K562 (cell line): ENCODE results near the gene RNF186. TPM values are rescaled to one million over a fixed set of nuclear protein-coding genes. Genes with fewer than 3 reads are reported as not detected.

Source experiments
- NCOA1 ChIP-seq: fragments of 450-650 bp; IDR thresholded peaks from 2 replicates; pipeline ENCODE4 v1.6.1; 2016; ENCODE audit warnings: low read depth
- ZBTB43 ChIP-seq: sonication (generic); formaldehyde crosslinking; IDR thresholded peaks from 2 replicates; pipeline ENCODE4 v1.8.0; 2023; ENCODE audit warnings: mild to moderate bottlenecking, missing genetic modification reagents
- polyA plus RNA-seq, 8 experiments: library from polyadenylated mRNA; depleted of rRNA in 4 of 8; stranded (reverse) in 5 of 8; unstranded in 3 of 8; fragments of >200 nt; fragmentation: Nextera tagmentation in 2 of 8; fragmentation: Illumina TruSeq in 1 of 8; extraction: Ambion mirVana in 2 of 8; extraction: Trizol in 1 of 8; gene quantifications; 2 replicates each; pipeline versions ENCODE4 v1.2.1 to v1.2.3, GENCODE V29; 2011 to 2014; ENCODE audit warnings: inconsistent platforms in 1 of 8, missing spikeins in 1 of 8
- total RNA-seq, 7 experiments: library from RNA; depleted of rRNA in 6 of 7; stranded (reverse); fragments of >200 nt in 6 of 7; fragmentation: Illumina TruSeq in 2 of 7; extraction: Trizol in 2 of 7; gene quantifications; 2 replicates each; pipeline versions ENCODE4 v1.2.1 to v1.2.3, GENCODE V29; 2011 to 2021; ENCODE audit warnings: low replicate concordance in 1 of 7

Gene RNF186
- total and polyA plus RNA-seq, 9 of the 15 experiments (the other 6 are each of a cell fraction or from before 2014, with no cell fraction given): not detected

GRCh38 chr1:19764848-19765247 is 50.2 kb downstream of the RNF186 start (continued):
- TF ChIP-seq ZBTB43 (no peak), NCOA1 (no peak)

Other genes with a start within 250 kb of the RNF186 start
- 2.4 and 4.9 TPM in 2 replicates for gene NBL1, start 171.0 kb downstream of the RNF186 start, total RNA-seq (2014; rRNA removed)
- gene NBL1, start 171.0 kb downstream of the RNF186 start, total RNA-seq (2014; rRNA removed; fragmentation: Illumina TruSeq; extraction: Trizol): 0.80 and 0.91 TPM in 2 replicates
- gene NBL1, start 171.0 kb downstream of the RNF186 start, total RNA-seq (2015; rRNA removed; fragmentation: Illumina TruSeq; extraction: Trizol): 1.0 and 1.4 TPM in 2 replicates
- 3.4 and 3.7 TPM in 2 replicates for gene NBL1, start 171.0 kb downstream of the RNF186 start, total RNA-seq (2021)
- 3.2 and 4.1 TPM in 2 replicates for gene NBL1, start 171.0 kb downstream of the RNF186 start, polyA plus RNA-seq (2011; rRNA removed)
- 1.3 and 2.1 TPM in 2 replicates for gene NBL1, start 171.0 kb downstream of the RNF186 start, polyA plus RNA-seq (2014; fragmentation: Illumina TruSeq; extraction: Trizol)
- under 1 TPM in 1 of 2 experiments, not detected in 1; 0.10 TPM for gene NBL1, start 171.0 kb downstream of the RNF186 start, polyA plus RNA-seq (2014; fragmentation: Nextera tagmentation; extraction: Ambion mirVana)
- gene NBL1, start 171.0 kb downstream of the RNF186 start, polyA plus RNA-seq (2014; rRNA removed): 2.2 and 2.8 TPM in 2 replicates
- gene HTR6, start 150.4 kb downstream of the RNF186 start, total RNA-seq (2014; rRNA removed): not detected in 2 replicates
- not detected in 2 replicates for gene HTR6, start 150.4 kb downstream of the RNF186 start, total RNA-seq (2014; rRNA removed; fragmentation: Illumina TruSeq; extraction: Trizol)
- gene HTR6, start 150.4 kb downstream of the RNF186 start, total RNA-seq (2015; rRNA removed; fragmentation: Illumina TruSeq; extraction: Trizol): not detected in 2 replicates
- not detected in 2 replicates for gene HTR6, start 150.4 kb downstream of the RNF186 start, total RNA-seq (2021)
- not detected in 2 replicates for gene HTR6, start 150.4 kb downstream of the RNF186 start, polyA plus RNA-seq (2011; rRNA removed)
- gene HTR6, start 150.4 kb downstream of the RNF186 start, polyA plus RNA-seq (2014; fragmentation: Illumina TruSeq; extraction: Trizol): not detected in 2 replicates
- not detected for gene HTR6, start 150.4 kb downstream of the RNF186 start, polyA plus RNA-seq (2014; fragmentation: Nextera tagmentation; extraction: Ambion mirVana)
- gene HTR6, start 150.4 kb downstream of the RNF186 start, polyA plus RNA-seq (2014; rRNA removed): not detected in 2 replicates
- gene TMCO4, start 15.4 kb downstream of the RNF186 start, total RNA-seq (2014; rRNA removed): 2.1 and 3.3 TPM in 2 replicates
- gene TMCO4, start 15.4 kb downstream of the RNF186 start, total RNA-seq (2014; rRNA removed; fragmentation: Illumina TruSeq; extraction: Trizol): 0.91 and 1.4 TPM in 2 replicates
- gene TMCO4, start 15.4 kb downstream of the RNF186 start, total RNA-seq (2015; rRNA removed; fragmentation: Illumina TruSeq; extraction: Trizol): 1.6 and 2.0 TPM in 2 replicates
- 1.2 and 2.1 TPM in 2 replicates for gene TMCO4, start 15.4 kb downstream of the RNF186 start, total RNA-seq (2021)
- 0.27 and 0.57 TPM in 2 replicates for gene TMCO4, start 15.4 kb downstream of the RNF186 start, polyA plus RNA-seq (2011; rRNA removed)
- gene TMCO4, start 15.4 kb downstream of the RNF186 start, polyA plus RNA-seq (2014; fragmentation: Illumina TruSeq; extraction: Trizol): 1.4 and 1.7 TPM in 2 replicates
- gene TMCO4, start 15.4 kb downstream of the RNF186 start, polyA plus RNA-seq (2014; fragmentation: Nextera tagmentation; extraction: Ambion mirVana): under 1 TPM; 0.06 to 0.21 TPM
- gene TMCO4, start 15.4 kb downstream of the RNF186 start, polyA plus RNA-seq (2014; rRNA removed): 1.9 and 3.2 TPM in 2 replicates
- 5.6 and 5.9 TPM in 2 replicates for gene OTUD3, start 67.1 kb upstream of the RNF186 start, total RNA-seq (2014; rRNA removed)
- 13.6 and 16.0 TPM in 2 replicates for gene OTUD3, start 67.1 kb upstream of the RNF186 start, total RNA-seq (2014; rRNA removed; fragmentation: Illumina TruSeq; extraction: Trizol)
- gene OTUD3, start 67.1 kb upstream of the RNF186 start, total RNA-seq (2015; rRNA removed; fragmentation: Illumina TruSeq; extraction: Trizol): 13.7 and 15.6 TPM in 2 replicates
- 10.9 and 13.3 TPM in 2 replicates for gene OTUD3, start 67.1 kb upstream of the RNF186 start, total RNA-seq (2021)
- 16.6 and 18.8 TPM in 2 replicates for gene OTUD3, start 67.1 kb upstream of the RNF186 start, polyA plus RNA-seq (2011; rRNA removed)
- 8.3 and 8.6 TPM in 2 replicates for gene OTUD3, start 67.1 kb upstream of the RNF186 start, polyA plus RNA-seq (2014; fragmentation: Illumina TruSeq; extraction: Trizol)
- 1 to 10 TPM; 2.0 to 2.8 TPM for gene OTUD3, start 67.1 kb upstream of the RNF186 start, polyA plus RNA-seq (2014; fragmentation: Nextera tagmentation; extraction: Ambion mirVana)
- gene OTUD3, start 67.1 kb upstream of the RNF186 start, polyA plus RNA-seq (2014; rRNA removed): 11.0 and 11.7 TPM in 2 replicates
- gene PLA2G2E, start 108.3 kb upstream of the RNF186 start, total RNA-seq (2014; rRNA removed): not detected in 2 replicates
- gene PLA2G2E, start 108.3 kb upstream of the RNF186 start, total RNA-seq (2014; rRNA removed; fragmentation: Illumina TruSeq; extraction: Trizol): not detected in 2 replicates
- not detected in 2 replicates for gene PLA2G2E, start 108.3 kb upstream of the RNF186 start, total RNA-seq (2015; rRNA removed; fragmentation: Illumina TruSeq; extraction: Trizol)
- not detected in 2 replicates for gene PLA2G2E, start 108.3 kb upstream of the RNF186 start, total RNA-seq (2021)
- gene PLA2G2E, start 108.3 kb upstream of the RNF186 start, polyA plus RNA-seq (2011; rRNA removed): not detected in 2 replicates
- not detected in 2 replicates for gene PLA2G2E, start 108.3 kb upstream of the RNF186 start, polyA plus RNA-seq (2014; fragmentation: Illumina TruSeq; extraction: Trizol)
- gene PLA2G2E, start 108.3 kb upstream of the RNF186 start, polyA plus RNA-seq (2014; fragmentation: Nextera tagmentation; extraction: Ambion mirVana): not detected
- gene PLA2G2E, start 108.3 kb upstream of the RNF186 start, polyA plus RNA-seq (2014; rRNA removed): not detected in 2 replicates
- gene PLA2G2A, start 164.3 kb upstream of the RNF186 start, total RNA-seq (2014; rRNA removed): not detected in 2 replicates
- gene PLA2G2A, start 164.3 kb upstream of the RNF186 start, total RNA-seq (2014; rRNA removed; fragmentation: Illumina TruSeq; extraction: Trizol): not detected in 2 replicates
- gene PLA2G2A, start 164.3 kb upstream of the RNF186 start, total RNA-seq (2015; rRNA removed; fragmentation: Illumina TruSeq; extraction: Trizol): not detected in 2 replicates
- gene PLA2G2A, start 164.3 kb upstream of the RNF186 start, total RNA-seq (2021): 0.18 TPM in 1 of 2 replicates, not detected in the other
- gene PLA2G2A, start 164.3 kb upstream of the RNF186 start, polyA plus RNA-seq (2011; rRNA removed): not detected in 2 replicates
- not detected in 2 replicates for gene PLA2G2A, start 164.3 kb upstream of the RNF186 start, polyA plus RNA-seq (2014; fragmentation: Illumina TruSeq; extraction: Trizol)
- gene PLA2G2A, start 164.3 kb upstream of the RNF186 start, polyA plus RNA-seq (2014; fragmentation: Nextera tagmentation; extraction: Ambion mirVana): not detected
- gene PLA2G2A, start 164.3 kb upstream of the RNF186 start, polyA plus RNA-seq (2014; rRNA removed): not detected in 2 replicates